Hematopoietic multipotent progenitor cell treated with erythropoietin and hydrocortisone succinate and interleukin-3 and kit ligand, for 15 days (in vitro differentiated cells): ENCODE results near the gene CHD6.
A peak's percentile ranks its signal among the peaks of the same experiment; 100 is the strongest.

Experiments used
- DNase-seq: peaks from one replicate; pipeline ENCODE4 v3.0.0-alpha.2; 2015; ENCODE audit warnings: low spot score

CHD6 gene

GRCh38 chr20:41506192-41506915 is 111.8 kb downstream of the CHD6 start:
- no peak for DNase-seq

DNA sequence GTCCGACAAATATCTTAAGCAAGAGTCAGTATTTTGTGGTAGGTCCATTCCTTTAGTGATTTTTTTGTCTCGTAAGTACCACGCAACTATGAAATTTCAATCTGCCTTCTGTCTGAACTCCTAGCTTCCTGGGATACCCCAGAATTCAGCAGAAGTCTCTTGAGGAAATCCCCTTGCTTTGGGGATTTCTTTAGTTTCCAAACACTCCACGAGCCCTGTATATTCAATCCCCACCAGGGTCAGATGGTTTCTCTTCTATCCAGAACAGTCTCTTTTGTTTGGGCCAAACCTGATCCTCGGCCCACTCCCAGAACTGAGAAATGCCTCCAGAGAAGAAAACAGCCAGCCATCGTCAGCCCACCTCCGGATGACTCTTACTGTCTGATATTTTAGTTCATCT is 113.0 kb downstream of the CHD6 start:
- no peak for DNase-seq

DNA sequence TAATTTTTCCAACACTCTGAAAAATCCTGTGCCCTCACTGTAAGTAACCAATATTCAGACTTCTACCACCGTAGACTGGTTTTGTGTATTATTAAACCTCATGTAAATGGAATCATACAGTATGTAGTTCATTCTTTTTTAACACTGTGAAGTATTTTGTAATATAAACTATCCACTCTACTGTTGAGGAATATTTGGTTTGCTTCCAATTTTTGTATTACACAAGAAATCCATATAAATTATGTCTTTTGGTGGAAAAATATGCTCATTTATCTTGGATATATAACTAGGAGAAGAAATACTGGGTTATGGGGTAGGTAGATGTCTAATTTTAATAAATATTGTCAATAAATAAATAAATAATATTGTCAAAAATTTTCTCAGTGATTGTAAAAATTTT is 116.8 kb downstream of the CHD6 start:
- no peak for DNase-seq

- DNase-seq = no peak
Observed at GRCh38 chr20:41499961-41500725, 118.0 kb downstream of the CHD6 start.

GRCh38 chr20:41499064-41499463 is 119.1 kb downstream of the CHD6 start:
- DNase-seq = no peak

DNA sequence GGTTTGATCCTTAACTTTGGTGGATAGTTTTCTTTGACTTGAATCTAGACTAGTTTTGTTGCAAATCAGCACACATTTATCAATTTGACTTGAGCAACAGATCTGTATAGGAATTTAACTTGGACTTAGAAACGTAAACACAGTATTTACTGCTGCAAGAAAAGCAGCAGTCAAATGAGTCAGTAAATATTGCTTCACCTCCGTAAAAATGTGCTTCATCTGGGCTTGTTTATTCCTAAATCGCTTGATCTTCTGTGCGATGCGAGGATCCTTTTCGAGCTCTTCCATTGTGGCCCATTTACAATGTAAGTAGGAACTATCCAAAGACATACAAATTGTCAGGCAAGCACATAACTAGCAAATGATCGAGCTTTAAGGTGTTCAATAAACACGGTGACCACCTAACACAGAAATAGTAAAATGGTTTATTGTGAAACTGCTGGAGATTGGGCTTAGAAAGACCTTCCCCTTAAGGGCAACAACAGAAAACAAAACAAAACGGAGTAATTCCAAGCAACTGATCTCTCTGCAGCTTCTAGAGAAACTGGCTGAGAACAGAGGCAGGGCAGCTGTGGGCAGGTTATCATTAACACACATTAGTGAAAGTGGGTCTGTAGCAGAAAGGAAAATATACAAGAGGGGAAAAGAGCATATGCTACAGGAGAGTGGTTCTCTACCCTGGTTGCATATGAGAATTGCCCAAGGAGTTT is 120.8 kb downstream of the CHD6 start:
- DNase-seq = no peak

DNA sequence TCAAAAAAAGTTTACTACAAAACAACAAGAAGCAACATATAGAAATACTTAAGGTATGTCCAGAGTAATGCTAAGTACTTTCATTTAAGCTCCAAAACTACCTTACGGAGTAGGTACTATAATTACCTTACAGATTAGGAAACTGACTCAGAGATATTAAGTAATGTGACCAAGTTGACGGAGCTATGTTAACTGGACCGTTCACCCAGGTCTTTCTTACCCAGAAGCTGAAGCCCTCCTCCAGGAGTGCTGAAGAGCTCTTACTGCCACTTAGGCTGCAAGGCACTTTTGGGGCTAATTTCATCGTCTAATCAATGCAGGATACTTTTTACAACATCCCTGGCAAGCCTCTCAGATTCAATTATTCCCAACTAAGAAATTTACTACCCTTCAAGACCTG is 123.7 kb downstream of the CHD6 start:
- DNase-seq = no peak

- no peak for DNase-seq
Observed at GRCh38 chr20:41483553-41483930, 134.6 kb downstream of the CHD6 start.

DNA sequence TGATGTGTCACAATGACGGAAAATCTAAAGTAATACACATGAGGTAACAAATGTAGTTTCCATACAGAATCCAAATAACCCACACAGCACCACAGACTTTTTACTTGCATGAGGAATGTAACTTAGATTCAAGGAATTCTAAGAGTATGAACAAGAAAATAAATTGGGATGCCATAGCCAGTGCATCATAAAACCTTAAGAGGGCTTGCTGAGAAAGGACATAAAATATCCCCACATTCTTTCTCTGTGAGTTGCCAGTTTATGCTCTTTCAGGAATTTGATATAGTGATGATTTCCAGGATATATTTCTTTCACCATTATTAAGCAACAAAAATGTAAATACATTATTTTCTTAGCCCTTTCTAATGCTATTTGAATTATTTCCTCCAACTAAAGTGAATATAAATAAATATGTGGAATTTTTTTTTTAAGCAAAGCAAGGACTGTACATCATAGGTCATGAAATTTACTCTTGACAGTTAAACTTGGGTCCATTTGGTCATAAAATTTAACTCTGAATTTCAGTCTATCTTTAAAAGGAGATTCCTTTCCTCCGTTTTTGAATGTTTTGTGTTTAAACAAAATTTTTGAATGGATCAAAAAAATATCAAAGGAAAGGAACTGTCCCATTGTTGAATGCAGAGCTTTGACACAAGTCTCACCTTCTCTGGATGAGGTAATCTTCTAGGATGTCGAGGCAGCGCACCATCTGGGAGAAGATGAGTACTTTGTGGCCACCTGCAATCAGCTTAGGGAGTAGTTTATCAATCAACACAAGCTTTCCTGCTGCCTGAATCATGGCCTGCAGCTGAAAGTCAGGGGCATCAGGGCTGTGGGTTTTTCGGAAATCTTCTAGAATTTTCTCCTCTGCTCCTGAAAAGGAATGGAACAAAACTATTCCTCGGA is 135.3 kb downstream of the CHD6 start:
- no peak for DNase-seq

DNA sequence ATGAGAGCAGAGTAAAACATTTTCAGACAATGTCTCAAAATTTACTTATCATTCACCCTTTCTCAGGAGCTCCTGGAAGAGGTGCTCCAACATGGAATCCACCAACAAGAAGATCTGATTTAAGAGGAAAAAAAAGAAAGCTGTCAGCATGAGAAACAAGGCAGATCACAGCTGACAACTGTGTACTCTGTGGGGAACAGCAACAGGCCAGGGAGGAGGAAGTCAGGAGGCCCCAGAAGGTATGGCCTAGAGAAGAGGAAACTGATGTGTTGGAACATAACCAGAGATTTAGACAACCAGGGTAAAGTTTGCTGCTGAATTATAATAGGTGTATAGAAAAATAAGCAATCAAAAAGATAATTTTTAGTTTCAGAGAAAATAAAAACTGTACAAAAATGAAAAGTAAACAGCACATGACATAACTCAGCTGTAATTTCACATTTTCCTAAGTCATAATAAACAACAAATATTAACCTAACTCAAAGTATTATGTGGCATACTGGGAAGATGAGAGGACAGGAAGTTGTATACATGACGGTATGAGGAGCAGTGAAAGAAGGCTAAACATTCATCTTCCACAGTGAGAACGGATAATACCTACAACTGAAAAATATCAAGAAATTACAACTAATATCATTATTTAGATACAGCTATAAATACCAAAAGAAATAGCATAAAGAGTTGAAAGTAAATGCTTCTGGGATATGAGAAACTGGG is 138.0 kb downstream of the CHD6 start:
- no peak for DNase-seq

DNA sequence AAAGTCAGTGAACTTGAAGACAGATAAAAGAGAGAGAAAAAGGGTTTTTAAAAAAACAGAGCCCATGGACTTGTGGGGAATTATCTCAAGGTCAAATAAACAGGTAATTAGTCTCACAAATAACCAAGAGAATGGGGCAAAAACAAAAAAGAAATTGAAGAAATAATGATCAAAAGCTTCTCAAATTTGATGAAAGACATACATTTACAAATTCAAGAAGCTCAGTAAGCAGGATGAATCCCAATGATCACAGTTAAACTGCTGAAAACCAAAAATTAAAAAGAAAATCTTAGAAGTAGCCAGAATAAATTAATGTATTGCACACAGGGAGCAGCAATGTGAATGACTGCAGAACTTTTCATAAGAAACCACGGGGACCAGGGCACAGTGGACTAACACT is 139.1 kb downstream of the CHD6 start:
- DNase-seq = no peak

DNA sequence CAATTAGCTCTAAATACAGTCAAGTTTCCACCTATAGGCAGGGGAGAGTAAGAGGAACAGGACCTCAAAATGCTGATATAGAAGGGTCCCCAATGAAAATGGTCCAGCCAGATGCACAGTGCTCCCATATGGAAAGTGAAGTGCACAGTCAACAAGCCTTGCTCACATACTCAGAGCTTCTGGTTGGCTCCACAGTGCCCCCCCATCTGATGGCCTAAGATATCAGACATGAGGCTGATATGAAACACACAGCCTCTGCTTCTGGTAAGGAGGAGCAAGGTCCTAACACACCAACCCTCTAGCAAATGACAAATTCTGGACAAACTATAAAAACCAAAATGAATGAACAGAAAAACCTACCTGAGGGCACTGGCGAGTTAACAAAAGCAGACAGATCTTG is 140.2 kb downstream of the CHD6 start:
- no peak for DNase-seq

- DNase-seq = no peak
Observed at GRCh38 chr20:41476446-41476845, 141.7 kb downstream of the CHD6 start.

- DNase-seq = peak; percentile 4
Observed at GRCh38 chr20:41476013-41476441, 142.2 kb downstream of the CHD6 start.

GRCh38 chr20:41475503-41475902 is 142.7 kb downstream of the CHD6 start:
- no peak for DNase-seq

DNA sequence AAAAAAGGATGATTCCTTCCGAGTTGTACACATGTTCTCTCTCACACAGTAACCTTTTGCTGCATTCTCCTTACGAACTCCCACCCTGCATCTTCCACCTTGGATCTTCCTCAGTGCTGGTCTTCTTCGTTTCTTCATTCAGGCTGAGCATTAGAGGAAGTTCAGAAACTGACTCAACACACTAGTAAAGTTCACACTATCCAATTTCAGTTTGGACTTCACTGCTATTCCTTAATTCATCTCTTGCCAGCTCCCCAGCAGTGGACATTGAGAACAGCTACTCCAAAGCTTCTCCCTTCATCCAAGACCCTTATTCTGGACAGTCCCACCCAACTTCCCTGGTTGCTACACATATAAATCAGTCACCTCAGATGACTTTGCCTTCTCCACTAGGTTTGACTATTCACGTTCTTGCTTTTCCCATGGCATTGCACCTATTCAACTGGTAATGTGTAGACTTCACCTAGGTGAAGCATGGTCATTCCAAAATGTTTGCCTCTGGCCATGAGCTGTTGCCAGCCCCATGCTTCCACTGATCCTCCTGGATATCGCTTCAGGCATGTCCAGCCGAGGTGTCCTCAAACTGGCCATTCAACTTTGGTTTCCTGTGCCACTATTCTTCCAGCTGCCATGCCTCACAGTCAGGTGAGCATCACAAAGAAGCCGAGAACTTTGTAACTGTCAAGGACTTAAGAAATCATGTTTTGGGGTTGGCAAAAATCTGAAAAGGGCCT is 147.6 kb downstream of the CHD6 start:
- no peak for DNase-seq

- DNase-seq = no peak
Observed at GRCh38 chr20:41469868-41470267, 148.3 kb downstream of the CHD6 start.

DNA sequence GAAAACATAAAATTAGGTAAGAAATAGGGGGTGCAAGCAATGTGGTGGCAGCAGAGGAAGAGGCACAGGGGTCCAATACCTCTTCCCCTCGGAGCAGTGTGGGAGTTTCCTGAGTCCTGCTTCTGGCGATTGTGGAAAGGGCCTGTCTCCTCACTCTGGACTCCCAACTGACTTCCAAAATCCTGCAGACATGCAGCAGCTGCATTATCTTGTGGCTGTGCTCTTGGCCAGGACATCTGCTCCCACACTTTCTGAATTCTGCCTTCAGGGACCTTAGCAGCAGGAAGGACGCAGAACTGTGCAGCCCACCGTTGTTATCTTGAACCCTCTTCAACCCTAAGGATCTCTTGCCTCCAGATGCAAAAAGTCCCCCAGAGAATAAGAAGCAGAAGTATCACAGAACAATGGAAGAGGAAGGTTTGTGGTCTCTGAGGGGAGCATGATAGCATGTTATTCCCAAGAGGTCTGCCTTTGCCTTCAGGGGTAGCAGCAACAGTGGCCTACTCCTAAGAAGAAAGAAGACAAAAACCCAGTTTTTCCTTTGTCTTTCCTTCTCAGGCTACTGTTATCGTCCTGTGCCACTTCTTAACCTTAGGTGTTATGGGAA is 149.1 kb downstream of the CHD6 start:
- DNase-seq = no peak

DNA sequence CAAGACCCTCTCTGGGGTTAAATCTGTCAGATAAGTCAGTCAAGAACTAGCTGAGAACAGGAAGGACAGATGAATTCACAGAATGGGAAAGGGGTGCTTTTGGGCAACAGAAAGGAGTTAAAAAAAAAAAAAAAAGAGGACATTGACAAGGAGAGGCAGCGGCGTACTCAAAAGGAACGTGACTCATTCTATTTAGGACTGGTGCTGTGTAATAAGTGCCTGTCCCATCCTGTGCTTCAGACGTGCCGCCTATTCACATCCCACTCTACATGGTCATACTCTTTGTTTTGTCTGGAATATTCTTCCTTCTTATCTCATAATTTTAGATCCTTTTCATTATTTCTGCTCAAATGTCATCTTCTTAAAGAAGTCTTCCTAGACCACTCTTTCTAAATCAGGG is 150.5 kb downstream of the CHD6 start:
- no peak for DNase-seq

- DNase-seq = no peak
Observed at GRCh38 chr20:41467220-41467619, 151.0 kb downstream of the CHD6 start.
